Panc1 (cell line): ENCODE results near the gene SCAMP4. TPM values are rescaled to one million over a fixed set of nuclear protein-coding genes. Genes with fewer than 3 reads are reported as not detected.

ENCODE experiments used
- ATAC-seq: fragments of 200-7000 bp; cut with Tn5 transposase; 2 replicates; pipeline ENCODE4 v1.9.1; 2020; ENCODE audit warnings: mild to moderate bottlenecking, moderate library complexity
- BruUV-seq: library from RNA; stranded (reverse); fragments of 400-500 nt; replicated peaks from 2 replicates; lab custom pipeline; 2021; lab: Mats Ljungman, UMichigan
- CTCF ChIA-PET: fragments of 300-600 bp; sonication (Branson Sonifier 250); formaldehyde crosslinking; loops from one replicate; lab custom pipeline; 2022; ENCODE audit warnings: antibody characterized with exemption; lab: Charles Lee
- POLR2A ChIA-PET: fragments of 300-600 bp; sonication (Branson Sonifier 250); formaldehyde crosslinking; loops from one replicate; lab custom pipeline; 2022; ENCODE audit warnings: antibody characterized with exemption; lab: Charles Lee
- DNase-seq: peaks from one replicate; pipeline ENCODE4 v3.0.0-alpha.2; 2010; ENCODE audit warnings: low read depth, low spot score
- H3K27ac ChIP-seq: 2 replicates; pipeline ENCODE4 v1.5.1; 2011; ENCODE audit warnings: mild to moderate bottlenecking, low read length, inconsistent platforms
- H3K27me3 ChIP-seq: fragments of 200-500 bp; sonication (Bioruptor generic); 2 replicates; pipeline ENCODE4 v1.6.0; 2014; ENCODE audit warnings: low read length, inconsistent platforms; ENCODE audit not compliant: control insufficient read depth, insufficient read depth
- H3K36me3 ChIP-seq: fragments of 200-500 bp; sonication (Bioruptor generic); 2 replicates; pipeline ENCODE4 v1.5.1; 2014; ENCODE audit warnings: inconsistent platforms, mild to moderate bottlenecking, low read length, moderate library complexity; ENCODE audit not compliant: control insufficient read depth, insufficient read depth
- H3K4me1 ChIP-seq: 2 replicates; pipeline ENCODE4 v1.5.1; 2011; ENCODE audit warnings: inconsistent platforms, mild to moderate bottlenecking, low read length, moderate library complexity; ENCODE audit not compliant: control insufficient read depth, insufficient read depth
- H3K4me3 ChIP-seq, 2 experiments: 2 replicates each; pipeline ENCODE4 v1.5.1; 2011 to 2012; ENCODE audit warnings: low read depth in 2 of 2, low read length in 2 of 2, mild to moderate bottlenecking in 2 of 2, inconsistent platforms in 1 of 2, moderate library complexity in 1 of 2
- H3K9me3 ChIP-seq: fragments of 200-500 bp; sonication (Bioruptor generic); 2 replicates; pipeline ENCODE4 v1.5.1; 2014; ENCODE audit warnings: low read depth, mild to moderate bottlenecking, inconsistent platforms, low read length, moderate library complexity; ENCODE audit not compliant: control insufficient read depth, insufficient read depth
- POLR2AphosphoS5 ChIP-seq: IDR thresholded peaks from 2 replicates; pipeline ENCODE4 v1.6.1; 2012; ENCODE audit warnings: mild to moderate bottlenecking, low read depth, low read length, moderate library complexity
- SIN3A ChIP-seq: IDR thresholded peaks from 2 replicates; pipeline ENCODE4 v1.6.1; 2012; ENCODE audit warnings: low read depth, mild to moderate bottlenecking, low read length, moderate library complexity, borderline replicate concordance; ENCODE audit not compliant: insufficient read depth
- TCF7L2 ChIP-seq: IDR thresholded peaks from 2 replicates; pipeline ENCODE4 v1.6.1; 2011; ENCODE audit warnings: mild to moderate bottlenecking, low read depth, low read length, inconsistent platforms
- in situ Hi-C: cut with HindIII; loops from 2 replicates; pipeline ENCODE4 v1.10.0; 2016; ENCODE audit warnings: low sequenced_read_pairs, low pct_unique_long_range_greater_than_20kb
- intact Hi-C: fragments of 100-400 bp; cut with micrococcal nuclease; formaldehyde crosslinking; loops from one replicate; pipeline ENCODE4 v1.10.0; 2022; ENCODE audit not compliant: unreplicated experiment
- total RNA-seq: library from RNA; stranded (reverse); gene quantifications from one replicate; pipeline ENCODE4 v1.2.1, GENCODE V29; 2021; ENCODE audit not compliant: unreplicated experiment
- TF ChIP-seq, protein P1 (sequence below): fragments of 450-650 bp; IDR thresholded peaks from 2 replicates; pipeline ENCODE4 v1.5.1; 2017; ENCODE audit warnings: mild to moderate bottlenecking
- TF ChIP-seq, protein P2 (sequence below), 2 experiments: IDR thresholded peaks; 2 replicates each; pipeline ENCODE4 v1.6.1; 2011 to 2012; ENCODE audit warnings: low read depth in 2 of 2, control low read depth in 1 of 2, low read length in 1 of 2, mild to moderate bottlenecking in 1 of 2, moderate library complexity in 1 of 2; ENCODE audit not compliant: insufficient read depth in 1 of 2

The SCAMP4 gene
- total RNA-seq, 1 experiment from 2014 or later, result 98.4 TPM

DNA sequence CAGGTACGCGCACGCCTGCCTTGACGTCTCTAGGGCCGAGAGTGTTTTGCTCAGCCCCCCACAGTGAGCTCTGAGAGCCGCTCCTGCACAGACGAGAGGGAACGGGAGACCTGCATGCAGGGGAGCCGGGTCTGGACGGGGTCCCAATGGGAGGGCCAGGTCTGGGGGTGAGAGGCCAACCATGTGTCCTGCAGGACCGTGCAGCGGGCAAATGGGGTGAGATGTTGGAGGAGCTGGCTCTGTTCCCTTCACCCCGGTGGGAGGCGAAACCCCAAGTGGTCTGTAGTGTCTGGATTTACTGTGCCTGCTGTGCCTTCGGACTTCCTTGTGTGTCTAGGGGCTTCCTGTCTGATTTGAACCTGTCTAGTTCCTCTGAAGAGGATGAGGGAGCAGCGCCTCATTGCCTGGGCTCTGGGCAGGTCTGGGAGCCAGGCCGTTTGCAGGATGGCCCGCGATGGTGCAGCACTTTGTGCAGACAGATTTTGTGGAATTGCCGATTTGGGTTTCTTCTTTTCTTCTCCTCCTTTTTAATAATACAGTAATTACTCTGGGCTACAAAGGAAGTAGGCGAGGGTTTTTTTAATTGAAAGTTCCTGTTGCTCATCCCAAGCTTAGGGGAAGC lies 37.8 kb downstream of the SCAMP4 start:
- Histone ChIP-seq H3K36me3 (peaks cover 7% of the 10 kb centered on the region; the same call in 1 of the 2 replicates), H3K4me1 (peaks cover 15% of the 10 kb centered on the region), H3K4me3 (peak overlapping the region; percentile 64 to 68), H3K9me3 (no peaks in the 10 kb centered on the region), H3K27ac (peak overlapping the region; percentile 54), H3K27me3 (no peaks in the 10 kb centered on the region)
- ATAC-seq, result no peak
- intact Hi-C loops (no loop called here), in situ Hi-C loops (no loop called here)
- BruUV-seq, result no TSS peak
- DNase-seq, result no peak
- no peak for TF ChIP-seq TCF7L2
- TF ChIP-seq, protein P1, sequence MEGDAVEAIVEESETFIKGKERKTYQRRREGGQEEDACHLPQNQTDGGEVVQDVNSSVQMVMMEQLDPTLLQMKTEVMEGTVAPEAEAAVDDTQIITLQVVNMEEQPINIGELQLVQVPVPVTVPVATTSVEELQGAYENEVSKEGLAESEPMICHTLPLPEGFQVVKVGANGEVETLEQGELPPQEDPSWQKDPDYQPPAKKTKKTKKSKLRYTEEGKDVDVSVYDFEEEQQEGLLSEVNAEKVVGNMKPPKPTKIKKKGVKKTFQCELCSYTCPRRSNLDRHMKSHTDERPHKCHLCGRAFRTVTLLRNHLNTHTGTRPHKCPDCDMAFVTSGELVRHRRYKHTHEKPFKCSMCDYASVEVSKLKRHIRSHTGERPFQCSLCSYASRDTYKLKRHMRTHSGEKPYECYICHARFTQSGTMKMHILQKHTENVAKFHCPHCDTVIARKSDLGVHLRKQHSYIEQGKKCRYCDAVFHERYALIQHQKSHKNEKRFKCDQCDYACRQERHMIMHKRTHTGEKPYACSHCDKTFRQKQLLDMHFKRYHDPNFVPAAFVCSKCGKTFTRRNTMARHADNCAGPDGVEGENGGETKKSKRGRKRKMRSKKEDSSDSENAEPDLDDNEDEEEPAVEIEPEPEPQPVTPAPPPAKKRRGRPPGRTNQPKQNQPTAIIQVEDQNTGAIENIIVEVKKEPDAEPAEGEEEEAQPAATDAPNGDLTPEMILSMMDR, result no peak
- TF ChIP-seq, protein P2, sequence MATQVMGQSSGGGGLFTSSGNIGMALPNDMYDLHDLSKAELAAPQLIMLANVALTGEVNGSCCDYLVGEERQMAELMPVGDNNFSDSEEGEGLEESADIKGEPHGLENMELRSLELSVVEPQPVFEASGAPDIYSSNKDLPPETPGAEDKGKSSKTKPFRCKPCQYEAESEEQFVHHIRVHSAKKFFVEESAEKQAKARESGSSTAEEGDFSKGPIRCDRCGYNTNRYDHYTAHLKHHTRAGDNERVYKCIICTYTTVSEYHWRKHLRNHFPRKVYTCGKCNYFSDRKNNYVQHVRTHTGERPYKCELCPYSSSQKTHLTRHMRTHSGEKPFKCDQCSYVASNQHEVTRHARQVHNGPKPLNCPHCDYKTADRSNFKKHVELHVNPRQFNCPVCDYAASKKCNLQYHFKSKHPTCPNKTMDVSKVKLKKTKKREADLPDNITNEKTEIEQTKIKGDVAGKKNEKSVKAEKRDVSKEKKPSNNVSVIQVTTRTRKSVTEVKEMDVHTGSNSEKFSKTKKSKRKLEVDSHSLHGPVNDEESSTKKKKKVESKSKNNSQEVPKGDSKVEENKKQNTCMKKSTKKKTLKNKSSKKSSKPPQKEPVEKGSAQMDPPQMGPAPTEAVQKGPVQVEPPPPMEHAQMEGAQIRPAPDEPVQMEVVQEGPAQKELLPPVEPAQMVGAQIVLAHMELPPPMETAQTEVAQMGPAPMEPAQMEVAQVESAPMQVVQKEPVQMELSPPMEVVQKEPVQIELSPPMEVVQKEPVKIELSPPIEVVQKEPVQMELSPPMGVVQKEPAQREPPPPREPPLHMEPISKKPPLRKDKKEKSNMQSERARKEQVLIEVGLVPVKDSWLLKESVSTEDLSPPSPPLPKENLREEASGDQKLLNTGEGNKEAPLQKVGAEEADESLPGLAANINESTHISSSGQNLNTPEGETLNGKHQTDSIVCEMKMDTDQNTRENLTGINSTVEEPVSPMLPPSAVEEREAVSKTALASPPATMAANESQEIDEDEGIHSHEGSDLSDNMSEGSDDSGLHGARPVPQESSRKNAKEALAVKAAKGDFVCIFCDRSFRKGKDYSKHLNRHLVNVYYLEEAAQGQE (IDR thresholded peaks at IDR 0.05; ENCODE audit: insufficient read depth in 1 of 2, low read depth in 2 of 2, low read length in 1 of 2), result no peak
- TF ChIP-seq SIN3A, result no peak
- no peak for TF ChIP-seq POLR2AphosphoS5
- CTCF ChIA-PET, result no interaction called here
- POLR2A ChIA-PET, result no interaction called here

DNA sequence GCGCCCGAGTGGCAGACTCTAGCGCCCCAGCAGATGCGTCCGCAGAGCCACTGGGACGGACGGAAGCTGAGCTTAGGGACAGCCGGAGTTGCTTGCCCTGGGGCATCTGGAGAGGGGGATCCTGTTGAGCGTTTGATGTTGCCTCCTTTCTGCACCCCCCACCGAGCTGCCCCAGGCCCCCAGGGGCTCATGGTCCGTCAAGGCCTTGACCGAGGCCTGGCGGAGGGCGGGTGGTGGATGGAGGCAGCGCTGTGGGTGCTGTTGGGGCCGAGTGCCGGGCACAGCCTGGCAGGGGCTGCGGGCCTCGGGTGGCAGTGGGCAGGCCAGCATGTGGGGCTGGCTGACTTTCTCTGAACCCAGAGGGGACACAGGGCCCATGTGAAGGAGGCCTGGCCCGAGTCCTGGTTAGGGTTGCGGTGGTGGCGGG lies 38.5 kb downstream of the SCAMP4 start:
- H3K4me3 ChIP-seq, result no peak overlapping the region
- BruUV-seq, result TSS peak; percentile 78
- no peak for TF ChIP-seq POLR2AphosphoS5
- TF ChIP-seq, protein P1, result no peak
- TF ChIP-seq SIN3A, result no peak
- TF ChIP-seq, protein P2 (IDR thresholded peaks at IDR 0.05; ENCODE audit: insufficient read depth in 1 of 2, low read depth in 2 of 2, low read length in 1 of 2), result no peak
- TF ChIP-seq TCF7L2, result no peak
- peaks cover 7% of the 10 kb centered on the region; the same call in 1 of the 2 replicates for H3K36me3 ChIP-seq
- DNase-seq (no peak), ATAC-seq (no peak)
- ChIA-PET CTCF (no interaction called here), POLR2A (no interaction called here)
- H3K27me3 ChIP-seq, result no peaks in the 10 kb centered on the region
- no peak overlapping the region for H3K27ac ChIP-seq
- intact Hi-C loops, result no loop called here
- H3K9me3 ChIP-seq, result no peaks in the 10 kb centered on the region
- in situ Hi-C loops, result no loop called here
- peaks cover 15% of the 10 kb centered on the region for H3K4me1 ChIP-seq
